Activated CD8-positive, alpha-beta T cell treated with anti-CD3 and anti-CD28 coated beads for 36 hours (primary cell): ENCODE data around the gene MAP3K19. TPM values are rescaled to one million over a fixed set of nuclear protein-coding genes. Genes with fewer than 3 reads are reported as not detected.

Experiments
- ATAC-seq: fragments of 200-7000 bp; cut with Tn5 transposase; one replicate; pipeline ENCODE4 v1.10.0; 2021; ENCODE audit warnings: mild to moderate bottlenecking, moderate library complexity
- CTCF ChIA-PET: fragments of 350-600 bp; sonication (Branson Sonifier 250); formaldehyde crosslinking; loops from one replicate; lab custom pipeline; 2021; ENCODE audit warnings: antibody characterized with exemption; lab: Charles Lee
- POLR2A ChIA-PET: fragments of 350-600 bp; sonication (Branson Sonifier 250); formaldehyde crosslinking; loops from one replicate; lab custom pipeline; 2021; ENCODE audit warnings: antibody characterized with exemption; lab: Charles Lee
- DNase-seq: peaks from one replicate; pipeline ENCODE4 v3.0.0-alpha.2; 2020
- H3K27ac Mint-ChIP-seq: one replicate; pipeline ENCODE4 v1.8.0; 2021; ENCODE audit warnings: mild to moderate bottlenecking, mixed read lengths
- H3K27me3 Mint-ChIP-seq: one replicate; pipeline ENCODE4 v1.8.0; 2021; ENCODE audit warnings: mixed read lengths
- H3K36me3 Mint-ChIP-seq: one replicate; pipeline ENCODE4 v1.8.0; 2021; ENCODE audit warnings: low read depth, mixed read lengths
- H3K4me1 Mint-ChIP-seq: one replicate; pipeline ENCODE4 v1.8.0; 2021; ENCODE audit warnings: low read depth, mixed read lengths
- H3K4me3 Mint-ChIP-seq: one replicate; pipeline ENCODE4 v1.8.0; 2021; ENCODE audit warnings: mild to moderate bottlenecking, moderate library complexity, mixed read lengths
- H3K9me3 Mint-ChIP-seq: one replicate; pipeline ENCODE4 v1.8.0; 2021; ENCODE audit warnings: mixed read lengths
- intact Hi-C: fragments of 100-400 bp; cut with micrococcal nuclease; formaldehyde crosslinking; loops from one replicate; pipeline ENCODE4 v1.10.0; 2022
- total RNA-seq, 2 experiments: library from RNA; stranded (reverse); gene quantifications; one replicate each; pipeline ENCODE4 v1.2.3, GENCODE V29; 2021
- TF ChIP-seq, protein P1 (sequence below): fragments of 200-600 bp; IDR thresholded peaks from one replicate; pipeline ENCODE4 v1.8.0; 2022; ENCODE audit warnings: antibody characterized with exemption, mild to moderate bottlenecking

MAP3K19 gene, protein sequence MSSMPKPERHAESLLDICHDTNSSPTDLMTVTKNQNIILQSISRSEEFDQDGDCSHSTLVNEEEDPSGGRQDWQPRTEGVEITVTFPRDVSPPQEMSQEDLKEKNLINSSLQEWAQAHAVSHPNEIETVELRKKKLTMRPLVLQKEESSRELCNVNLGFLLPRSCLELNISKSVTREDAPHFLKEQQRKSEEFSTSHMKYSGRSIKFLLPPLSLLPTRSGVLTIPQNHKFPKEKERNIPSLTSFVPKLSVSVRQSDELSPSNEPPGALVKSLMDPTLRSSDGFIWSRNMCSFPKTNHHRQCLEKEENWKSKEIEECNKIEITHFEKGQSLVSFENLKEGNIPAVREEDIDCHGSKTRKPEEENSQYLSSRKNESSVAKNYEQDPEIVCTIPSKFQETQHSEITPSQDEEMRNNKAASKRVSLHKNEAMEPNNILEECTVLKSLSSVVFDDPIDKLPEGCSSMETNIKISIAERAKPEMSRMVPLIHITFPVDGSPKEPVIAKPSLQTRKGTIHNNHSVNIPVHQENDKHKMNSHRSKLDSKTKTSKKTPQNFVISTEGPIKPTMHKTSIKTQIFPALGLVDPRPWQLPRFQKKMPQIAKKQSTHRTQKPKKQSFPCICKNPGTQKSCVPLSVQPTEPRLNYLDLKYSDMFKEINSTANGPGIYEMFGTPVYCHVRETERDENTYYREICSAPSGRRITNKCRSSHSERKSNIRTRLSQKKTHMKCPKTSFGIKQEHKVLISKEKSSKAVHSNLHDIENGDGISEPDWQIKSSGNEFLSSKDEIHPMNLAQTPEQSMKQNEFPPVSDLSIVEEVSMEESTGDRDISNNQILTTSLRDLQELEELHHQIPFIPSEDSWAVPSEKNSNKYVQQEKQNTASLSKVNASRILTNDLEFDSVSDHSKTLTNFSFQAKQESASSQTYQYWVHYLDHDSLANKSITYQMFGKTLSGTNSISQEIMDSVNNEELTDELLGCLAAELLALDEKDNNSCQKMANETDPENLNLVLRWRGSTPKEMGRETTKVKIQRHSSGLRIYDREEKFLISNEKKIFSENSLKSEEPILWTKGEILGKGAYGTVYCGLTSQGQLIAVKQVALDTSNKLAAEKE (N-terminal part only)
- total RNA-seq: not detected

GRCh38 chr2:135047300-135047699 is at the start of gene MAP3K19:
Gene MAP3K19, minus strand, starts transcription at chr2:135047447. Its CDS starts 22,800 bp downstream, at chr2:135024647.
- no peak within 1 kb of the TSS for H3K27ac Mint-ChIP-seq

DNA sequence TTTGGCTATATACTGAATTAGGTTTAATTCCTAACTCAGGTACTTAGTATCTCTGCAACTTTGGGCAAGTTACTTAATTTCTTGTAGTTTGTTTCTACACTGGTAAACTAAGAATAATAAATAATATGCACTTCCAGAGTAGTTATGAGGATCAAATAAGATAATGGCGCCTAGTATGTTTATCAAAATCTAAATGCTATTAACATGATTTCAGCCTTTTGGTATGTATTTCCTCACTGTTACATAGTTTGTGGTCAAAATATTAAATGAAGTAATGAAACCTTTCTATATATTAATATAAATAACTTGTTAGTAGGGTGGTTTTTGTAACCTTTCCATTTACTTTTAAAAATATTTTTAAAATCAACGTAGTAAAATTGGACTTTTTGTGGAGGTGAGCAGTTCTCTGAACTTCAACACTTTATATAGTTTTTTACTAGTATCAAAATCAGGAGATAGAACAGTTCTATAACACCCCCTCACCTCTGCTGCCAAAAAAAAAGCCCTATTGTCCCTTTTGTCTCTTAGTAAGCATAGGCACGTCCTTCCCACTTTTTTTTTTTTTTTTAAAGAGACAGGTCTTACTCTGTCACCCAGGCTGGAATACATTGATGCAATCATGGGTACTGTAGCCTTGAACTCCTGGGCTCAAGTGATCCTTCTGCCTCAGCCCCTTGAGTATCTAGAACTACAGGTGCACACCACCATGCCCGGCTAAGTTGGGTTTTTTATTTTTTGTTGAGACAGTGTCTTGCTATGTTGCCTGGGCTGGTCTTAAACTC is 49.6 kb upstream of the MAP3K19 start:
- ATAC-seq (no peak), DNase-seq (no peak)
- Mint-ChIP-seq H3K27me3 (no peaks in the 10 kb centered on the region), H3K4me1 (peaks cover 17% of the 10 kb centered on the region), H3K36me3 (peaks cover 31% of the 10 kb centered on the region), H3K9me3 (no peaks in the 10 kb centered on the region), H3K27ac (no peak overlapping the region), H3K4me3 (no peak overlapping the region)
- ChIA-PET CTCF (no interaction called here), POLR2A (no interaction called here)
- intact Hi-C loops: no loop called here
- TF ChIP-seq, protein P1, sequence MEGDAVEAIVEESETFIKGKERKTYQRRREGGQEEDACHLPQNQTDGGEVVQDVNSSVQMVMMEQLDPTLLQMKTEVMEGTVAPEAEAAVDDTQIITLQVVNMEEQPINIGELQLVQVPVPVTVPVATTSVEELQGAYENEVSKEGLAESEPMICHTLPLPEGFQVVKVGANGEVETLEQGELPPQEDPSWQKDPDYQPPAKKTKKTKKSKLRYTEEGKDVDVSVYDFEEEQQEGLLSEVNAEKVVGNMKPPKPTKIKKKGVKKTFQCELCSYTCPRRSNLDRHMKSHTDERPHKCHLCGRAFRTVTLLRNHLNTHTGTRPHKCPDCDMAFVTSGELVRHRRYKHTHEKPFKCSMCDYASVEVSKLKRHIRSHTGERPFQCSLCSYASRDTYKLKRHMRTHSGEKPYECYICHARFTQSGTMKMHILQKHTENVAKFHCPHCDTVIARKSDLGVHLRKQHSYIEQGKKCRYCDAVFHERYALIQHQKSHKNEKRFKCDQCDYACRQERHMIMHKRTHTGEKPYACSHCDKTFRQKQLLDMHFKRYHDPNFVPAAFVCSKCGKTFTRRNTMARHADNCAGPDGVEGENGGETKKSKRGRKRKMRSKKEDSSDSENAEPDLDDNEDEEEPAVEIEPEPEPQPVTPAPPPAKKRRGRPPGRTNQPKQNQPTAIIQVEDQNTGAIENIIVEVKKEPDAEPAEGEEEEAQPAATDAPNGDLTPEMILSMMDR: no peak

More at GRCh38 chr2:135047300-135047699, at the start of gene MAP3K19:
- Mint-ChIP-seq H3K27me3 (no peaks in the 10 kb centered on the region), H3K9me3 (no peaks in the 10 kb centered on the region), H3K4me3 (no peak within 1 kb of the TSS), H3K4me1 (peaks cover 7% of the 10 kb centered on the region), H3K36me3 (no peaks in the 10 kb centered on the region)
- POLR2A ChIA-PET: interaction anchor here (1.2 kb wide), 1 partner anchor 53 kb away, joined by 3 read pairs; no protein-coding TSS in a partner anchor
- ATAC-seq (no peak), DNase-seq (no peak)
- intact Hi-C loops: no loop called here
- CTCF ChIA-PET: no interaction called here
- TF ChIP-seq, protein P1: no peak

DNA sequence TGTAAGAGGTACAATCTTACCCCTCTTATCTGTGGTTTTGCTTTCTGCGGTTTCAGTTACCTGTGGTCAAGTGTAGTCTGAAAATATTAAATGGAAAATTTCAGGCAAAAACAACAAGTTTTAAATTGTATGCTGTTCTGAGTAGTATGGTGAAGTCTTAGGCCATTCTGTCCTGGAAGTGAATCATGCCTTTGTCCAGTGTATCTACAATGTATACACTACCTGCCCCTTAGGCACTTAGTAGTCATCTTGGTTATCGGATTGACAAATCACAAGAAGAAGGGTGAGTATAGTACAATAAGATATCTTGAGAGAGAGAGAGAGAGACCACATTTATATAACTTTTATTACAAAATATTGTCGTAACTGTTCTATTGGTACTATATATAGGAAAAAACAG is 48.3 kb upstream of the MAP3K19 start:
- Mint-ChIP-seq H3K27me3 (no peaks in the 10 kb centered on the region), H3K9me3 (no peaks in the 10 kb centered on the region), H3K4me3 (no peak overlapping the region), H3K36me3 (peaks cover 28% of the 10 kb centered on the region), H3K4me1 (peaks cover 14% of the 10 kb centered on the region), H3K27ac (no peak overlapping the region)
- intact Hi-C loops: no loop called here
- CTCF ChIA-PET: no interaction called here
- no peak for DNase-seq
- POLR2A ChIA-PET: no interaction called here
- TF ChIP-seq, protein P1: no peak
- ATAC-seq: no peak

- Mint-ChIP-seq H3K27me3 (no peaks in the 10 kb centered on the region), H3K4me1 (peaks cover 8% of the 10 kb centered on the region), H3K4me3 (no peak overlapping the region), H3K9me3 (no peaks in the 10 kb centered on the region), H3K27ac (no peak overlapping the region), H3K36me3 (peaks cover 27% of the 10 kb centered on the region)
- ATAC-seq: no peak
- intact Hi-C loops: no loop called here
- no peak for DNase-seq
- ChIA-PET CTCF (no interaction called here), POLR2A (no interaction called here)
- TF ChIP-seq, protein P1: no peak
Observed at GRCh38 chr2:135094508-135094907, 47.3 kb upstream of the MAP3K19 start.
